ENCODE measurements around the gene CNFN.
A peak's percentile ranks its signal among the peaks of the same experiment; 100 is the strongest.

Gene CNFN

GRCh38 chr19:42392165-42392564 lies 2.1 kb upstream of the CNFN start:
- H2BK5ac ChIP-seq (ENCODE audit: low read length): no peak overlapping the region
- no peak overlapping the region for H2BK120ac ChIP-seq (ENCODE audit: low read depth, low read length)
- H3K56ac ChIP-seq (ENCODE audit: low read length): no peak overlapping the region
- DNase-seq: no peak
- no peak overlapping the region for H3K23ac ChIP-seq (ENCODE audit: low read length)
- H4K5ac ChIP-seq (ENCODE audit: low read length): no peak overlapping the region
- H3K4me3 ChIP-seq (ENCODE audit: low read length): no peak overlapping the region
- no peaks in the 10 kb centered on the region for H3K4me1 ChIP-seq (ENCODE audit: control insufficient read depth, low read depth, low read length)
- no peaks in the 10 kb centered on the region for H3K27me3 ChIP-seq (ENCODE audit: insufficient read depth, low read length, poor library complexity)
- no peak overlapping the region for H3K4me2 ChIP-seq (ENCODE audit: low read length)
- H2AK5ac ChIP-seq (ENCODE audit: low read length): no peak overlapping the region
- H3K79me2 ChIP-seq (ENCODE audit: control insufficient read depth, insufficient read depth, low read length): no peaks in the 10 kb centered on the region
- H3K79me1 ChIP-seq (ENCODE audit: low read length): no peaks in the 10 kb centered on the region
- H3K36me3 ChIP-seq (ENCODE audit: control insufficient read depth, insufficient read depth, low read length): no peaks in the 10 kb centered on the region
- H3K27ac ChIP-seq (ENCODE audit: low read depth, low read length): no peak overlapping the region
- no CpG with 5 or more reads among the region's 4 CpGs for WGBS (ENCODE audit: extremely low coverage, insufficient coverage, low lambda C conversion rate)
- H2BK15ac ChIP-seq (replicated peaks; ENCODE audit: low read depth): no peak overlapping the region
- H4K8ac ChIP-seq (ENCODE audit: low read depth, low read length): no peak overlapping the region
- no peak overlapping the region for H3K18ac ChIP-seq (ENCODE audit: low read length)
- H3K9ac ChIP-seq (ENCODE audit: low read length): no peak overlapping the region
- H3K4ac ChIP-seq (ENCODE audit: low read depth, low read length): no peak overlapping the region

GRCh38 chr19:42388851-42389489 lies 1.1 kb downstream of the CNFN start:
- Histone ChIP-seq H3K9ac (ENCODE audit: low read length) (no peak overlapping the region), H3K36me3 (ENCODE audit: control insufficient read depth, insufficient read depth, low read length) (no peaks in the 10 kb centered on the region), H3K27me3 (ENCODE audit: insufficient read depth, low read length, poor library complexity) (no peaks in the 10 kb centered on the region), H3K27ac (ENCODE audit: low read depth, low read length) (no peak overlapping the region), H3K79me1 (ENCODE audit: low read length) (no peaks in the 10 kb centered on the region), H2BK15ac (replicated peaks; ENCODE audit: low read depth) (no peak overlapping the region), H2BK5ac (ENCODE audit: low read length) (no peak overlapping the region), H3K4ac (ENCODE audit: low read depth, low read length) (no peak overlapping the region), H3K56ac (ENCODE audit: low read length) (no peak overlapping the region), H3K4me2 (ENCODE audit: low read length) (no peak overlapping the region), H3K18ac (ENCODE audit: low read length) (no peak overlapping the region), H3K4me1 (ENCODE audit: control insufficient read depth, low read depth, low read length) (no peaks in the 10 kb centered on the region), H3K4me3 (ENCODE audit: low read length) (no peak overlapping the region), H4K8ac (ENCODE audit: low read depth, low read length) (no peak overlapping the region), H2BK120ac (ENCODE audit: low read depth, low read length) (no peak overlapping the region), H3K79me2 (ENCODE audit: control insufficient read depth, insufficient read depth, low read length) (no peaks in the 10 kb centered on the region), H4K5ac (ENCODE audit: low read length) (no peak overlapping the region), H2AK5ac (ENCODE audit: low read length) (no peak overlapping the region), H3K23ac (ENCODE audit: low read length) (no peak overlapping the region)
- no peak for DNase-seq
- WGBS (ENCODE audit: extremely low coverage, insufficient coverage, low lambda C conversion rate): no CpG with 5 or more reads among the region's 20 CpGs

- no CpG with 5 or more reads among the region's 48 CpGs for WGBS (ENCODE audit: extremely low coverage, insufficient coverage, low lambda C conversion rate)
Observed at GRCh38 chr19:42386974-42387707, 3.0 kb downstream of the CNFN start.

GRCh38 chr19:42380155-42380554 lies 9.9 kb downstream of the CNFN start:
- no peaks in the 10 kb centered on the region for H3K79me2 ChIP-seq (ENCODE audit: control insufficient read depth, insufficient read depth, low read length)
- no peak overlapping the region for H3K4ac ChIP-seq (ENCODE audit: low read depth, low read length)
- no CpG with 5 or more reads among the region's 6 CpGs for WGBS (ENCODE audit: extremely low coverage, insufficient coverage, low lambda C conversion rate)

More at GRCh38 chr19:42386974-42387707, 3.0 kb downstream of the CNFN start:
- Histone ChIP-seq H3K4me1 (ENCODE audit: control insufficient read depth, low read depth, low read length) (no peaks in the 10 kb centered on the region), H3K27me3 (ENCODE audit: insufficient read depth, low read length, poor library complexity) (no peaks in the 10 kb centered on the region), H2BK5ac (ENCODE audit: low read length) (peak overlapping the region; percentile 52), H2BK15ac (replicated peaks; ENCODE audit: low read depth) (no peak overlapping the region), H3K9ac (ENCODE audit: low read length) (peak overlapping the region; percentile 87), H3K79me1 (ENCODE audit: low read length) (no peaks in the 10 kb centered on the region), H3K36me3 (ENCODE audit: control insufficient read depth, insufficient read depth, low read length) (no peaks in the 10 kb centered on the region), H3K4ac (ENCODE audit: low read depth, low read length) (peak overlapping the region; percentile 87), H4K8ac (ENCODE audit: low read depth, low read length) (peak overlapping the region; percentile 59), H3K4me2 (ENCODE audit: low read length) (peak overlapping the region; percentile 88), H3K79me2 (ENCODE audit: control insufficient read depth, insufficient read depth, low read length) (no peaks in the 10 kb centered on the region), H2AK5ac (ENCODE audit: low read length) (no peak overlapping the region), H4K5ac (ENCODE audit: low read length) (no peak overlapping the region), H3K56ac (ENCODE audit: low read length) (peak overlapping the region; percentile 97), H3K27ac (ENCODE audit: low read depth, low read length) (peak overlapping the region; percentile 72), H3K18ac (ENCODE audit: low read length) (peak overlapping the region; percentile 85), H2BK120ac (ENCODE audit: low read depth, low read length) (no peak overlapping the region), H3K23ac (ENCODE audit: low read length) (no peak overlapping the region), H3K4me3 (ENCODE audit: low read length) (peak overlapping the region; percentile 59)
- DNase-seq: peak; percentile 92

GRCh38 chr19:42378225-42379215 lies 11.6 kb downstream of the CNFN start:
- no peaks in the 10 kb centered on the region for H3K36me3 ChIP-seq (ENCODE audit: control insufficient read depth, insufficient read depth, low read length)
- WGBS (ENCODE audit: extremely low coverage, insufficient coverage, low lambda C conversion rate): no CpG with 5 or more reads among the region's 17 CpGs
- no peak overlapping the region for H3K4ac ChIP-seq (ENCODE audit: low read depth, low read length)

More at GRCh38 chr19:42380155-42380554, 9.9 kb downstream of the CNFN start:
- no peak overlapping the region for H3K56ac ChIP-seq (ENCODE audit: low read length)
- no peak overlapping the region for H3K23ac ChIP-seq (ENCODE audit: low read length)
- no peaks in the 10 kb centered on the region for H3K36me3 ChIP-seq (ENCODE audit: control insufficient read depth, insufficient read depth, low read length)
- H4K5ac ChIP-seq (ENCODE audit: low read length): no peak overlapping the region
- H4K8ac ChIP-seq (ENCODE audit: low read depth, low read length): no peak overlapping the region
- no peak overlapping the region for H2BK15ac ChIP-seq (replicated peaks; ENCODE audit: low read depth)
- H2BK5ac ChIP-seq (ENCODE audit: low read length): no peak overlapping the region
- no peak overlapping the region for H3K27ac ChIP-seq (ENCODE audit: low read depth, low read length)
- no peak for DNase-seq
- H3K18ac ChIP-seq (ENCODE audit: low read length): no peak overlapping the region
- no peaks in the 10 kb centered on the region for H3K4me1 ChIP-seq (ENCODE audit: control insufficient read depth, low read depth, low read length)
- H3K4me2 ChIP-seq (ENCODE audit: low read length): no peak overlapping the region
- H3K9ac ChIP-seq (ENCODE audit: low read length): no peak overlapping the region
- no peak overlapping the region for H3K4me3 ChIP-seq (ENCODE audit: low read length)
- no peaks in the 10 kb centered on the region for H3K79me1 ChIP-seq (ENCODE audit: low read length)
- no peaks in the 10 kb centered on the region for H3K27me3 ChIP-seq (ENCODE audit: insufficient read depth, low read length, poor library complexity)
- no peak overlapping the region for H2BK120ac ChIP-seq (ENCODE audit: low read depth, low read length)
- H2AK5ac ChIP-seq (ENCODE audit: low read length): no peak overlapping the region

More at GRCh38 chr19:42378225-42379215, 11.6 kb downstream of the CNFN start:
- DNase-seq: no peak
- H3K9ac ChIP-seq (ENCODE audit: low read length): no peak overlapping the region
- H3K79me2 ChIP-seq (ENCODE audit: control insufficient read depth, insufficient read depth, low read length): no peaks in the 10 kb centered on the region
- H3K27ac ChIP-seq (ENCODE audit: low read depth, low read length): no peak overlapping the region
- no peak overlapping the region for H2AK5ac ChIP-seq (ENCODE audit: low read length)
- no peaks in the 10 kb centered on the region for H3K79me1 ChIP-seq (ENCODE audit: low read length)
- no peak overlapping the region for H3K56ac ChIP-seq (ENCODE audit: low read length)
- H4K5ac ChIP-seq (ENCODE audit: low read length): no peak overlapping the region
- no peak overlapping the region for H2BK120ac ChIP-seq (ENCODE audit: low read depth, low read length)
- H2BK5ac ChIP-seq (ENCODE audit: low read length): no peak overlapping the region
- no peak overlapping the region for H3K23ac ChIP-seq (ENCODE audit: low read length)
- H3K27me3 ChIP-seq (ENCODE audit: insufficient read depth, low read length, poor library complexity): no peaks in the 10 kb centered on the region
- H3K4me1 ChIP-seq (ENCODE audit: control insufficient read depth, low read depth, low read length): no peaks in the 10 kb centered on the region
- no peak overlapping the region for H4K8ac ChIP-seq (ENCODE audit: low read depth, low read length)
- no peak overlapping the region for H3K4me2 ChIP-seq (ENCODE audit: low read length)
- H2BK15ac ChIP-seq (replicated peaks; ENCODE audit: low read depth): no peak overlapping the region
- no peak overlapping the region for H3K4me3 ChIP-seq (ENCODE audit: low read length)
- H3K18ac ChIP-seq (ENCODE audit: low read length): no peak overlapping the region
